ENCODE measurements around the gene METTL17.
"Not testable (repeated sequence)": the region's sequence is repeated elsewhere in the genome, so short reads cannot be mapped to it uniquely, and the experiment has no call there.

METTL17 gene

GRCh38 chr14:20989787-20990600 lies at the start of gene METTL17:
TSS of gene METTL17 (plus strand) at chr14:20989980. CDS start at chr14:20990003, 23 bp downstream.
- peak; percentile 94 to 97 for DNase-seq

DNA sequence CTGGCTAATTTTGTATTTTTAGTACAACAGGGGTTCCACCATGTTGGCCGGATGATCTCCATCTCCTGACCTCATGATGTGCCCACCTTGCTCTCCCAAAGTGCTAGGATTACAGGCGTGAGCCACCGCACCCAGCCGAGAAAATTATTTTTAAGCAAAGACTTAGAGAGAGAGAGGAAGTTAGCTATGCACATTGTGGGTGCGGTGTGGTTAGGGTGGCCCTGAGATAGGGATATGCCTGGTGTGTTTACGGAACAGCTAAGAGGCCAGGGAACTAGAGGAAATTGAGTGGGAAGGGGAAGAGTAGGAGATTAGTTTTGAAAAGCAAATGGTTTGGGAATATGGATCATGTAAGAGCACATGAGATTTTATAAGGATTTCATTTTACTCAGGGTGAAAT lies 44.6 kb upstream of the METTL17 start:
- peak; percentile 90 to 92 for DNase-seq

DNA sequence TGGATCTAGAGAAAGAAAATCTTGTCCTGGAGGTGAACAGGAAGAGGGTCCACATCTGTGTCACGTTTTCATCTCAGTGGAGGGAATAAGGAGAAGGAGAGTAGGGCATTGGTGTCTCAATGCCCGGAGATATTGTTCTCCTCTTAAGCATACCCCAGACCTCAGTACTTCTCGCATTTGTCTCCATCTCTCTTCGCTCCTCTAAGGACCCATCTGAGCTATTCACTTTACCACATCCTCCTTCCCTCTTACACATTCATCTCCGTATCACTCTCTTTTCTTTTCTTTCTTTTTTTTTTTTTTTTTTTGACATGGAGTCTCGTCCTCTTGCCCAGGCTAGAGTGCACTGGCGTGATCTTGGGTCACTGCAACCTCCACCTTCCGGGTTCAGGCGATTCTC lies 43.1 kb upstream of the METTL17 start:
- DNase-seq: not testable (repeated sequence)

- peak; percentile 92 for DNase-seq
Observed at GRCh38 chr14:20954736-20955537, 34.8 kb upstream of the METTL17 start, which contains the start of gene RNASE2. TSS of gene RNASE2 (plus strand) at chr14:20955487. CDS start at chr14:20955772, 285 bp downstream.

- DNase-seq: peak; percentile 95 to 97
Observed at GRCh38 chr14:20955538-20955873, 34.3 kb upstream of the METTL17 start.

DNA sequence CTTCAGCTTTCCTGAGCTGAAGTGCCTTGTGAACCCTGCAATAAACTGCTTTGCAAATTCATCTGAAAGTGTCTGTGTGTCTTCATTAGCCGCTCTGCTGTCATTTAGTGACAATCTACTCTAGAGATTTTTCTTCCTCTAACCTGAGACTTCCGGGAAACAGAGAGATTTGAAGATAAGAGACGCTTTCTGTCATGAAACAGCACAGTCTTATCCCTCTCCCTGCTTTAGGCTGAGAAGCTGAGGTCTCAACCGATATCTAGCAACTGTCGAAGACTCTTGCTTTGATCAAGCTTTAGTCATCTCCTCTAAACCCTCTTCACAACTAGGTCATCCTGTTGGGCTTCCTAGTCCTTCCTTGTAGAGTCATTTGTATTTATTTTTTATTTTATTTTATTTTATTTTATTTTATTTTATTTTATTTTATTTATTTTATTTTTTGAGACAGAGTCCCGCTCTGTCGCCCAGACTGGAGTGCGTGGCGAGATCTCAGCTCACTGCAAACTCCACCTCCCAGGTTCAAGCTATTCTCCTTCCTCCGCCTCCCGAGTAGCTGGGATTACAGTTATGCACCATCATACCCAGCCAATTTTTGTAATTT lies 33.3 kb upstream of the METTL17 start:
- DNase-seq: no peak

- not testable (repeated sequence) for DNase-seq
Observed at GRCh38 chr14:20958946-20959345, 30.8 kb upstream of the METTL17 start.

DNA sequence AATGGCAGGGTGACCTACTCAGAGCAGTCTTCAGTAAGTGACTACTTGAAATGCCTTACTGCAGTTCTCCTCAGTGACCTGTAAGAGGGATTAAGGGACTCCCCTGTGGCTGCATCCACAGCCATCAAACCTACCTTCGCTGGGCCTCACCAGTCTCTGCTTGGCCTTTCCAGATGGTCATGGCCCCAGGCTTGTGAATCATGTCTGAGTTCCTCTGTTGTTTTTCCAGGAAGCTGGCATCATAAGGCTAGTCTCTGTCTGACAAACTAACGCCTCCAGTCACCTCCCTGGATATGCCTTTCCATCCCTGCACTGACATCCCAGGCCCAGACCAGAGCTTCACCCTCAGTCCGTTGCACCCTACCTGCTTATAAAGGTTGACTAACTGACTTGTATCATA lies 20.4 kb upstream of the METTL17 start:
- DNase-seq: no peak

GRCh38 chr14:20970647-20970982 lies 19.2 kb upstream of the METTL17 start:
- DNase-seq: no peak

DNA sequence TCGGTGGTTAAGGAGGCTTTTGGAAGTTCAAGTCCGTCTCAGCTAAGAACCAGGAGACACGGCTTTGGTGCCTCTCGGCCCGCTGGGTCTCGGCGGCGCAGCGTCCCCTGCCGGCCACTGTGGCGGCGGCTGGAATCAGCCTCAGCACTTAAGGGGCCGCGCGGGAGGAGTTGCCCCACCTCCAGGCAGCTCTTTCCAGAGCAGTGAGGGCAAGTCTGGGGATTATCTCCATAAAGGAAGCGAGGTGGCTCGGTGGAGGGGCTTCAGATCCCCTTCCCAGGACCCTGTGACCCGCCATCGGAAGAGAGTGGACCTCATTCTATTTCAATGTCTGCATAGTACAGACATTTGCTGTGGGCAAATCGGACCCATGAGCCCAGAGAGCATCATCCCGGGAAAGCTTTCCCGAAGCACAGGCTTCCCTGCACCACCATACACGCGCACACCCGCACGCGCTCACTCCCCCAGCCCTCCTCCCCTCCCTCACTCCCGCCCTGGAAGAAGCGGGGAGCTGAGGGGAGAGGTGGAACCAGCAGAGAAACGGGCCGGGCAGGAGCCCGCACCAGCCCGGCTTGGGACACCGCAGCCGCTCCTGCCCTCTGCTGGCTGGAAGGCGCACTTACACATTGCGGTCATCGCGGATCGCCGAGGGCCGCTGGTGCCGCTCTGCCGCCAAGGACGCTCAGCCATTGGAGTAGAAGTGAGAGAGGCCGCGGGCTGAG lies 18.6 kb upstream of the METTL17 start:
- peak; percentile 70 to 83 for DNase-seq

GRCh38 chr14:20971705-20972021 lies 18.1 kb upstream of the METTL17 start:
- no peak for DNase-seq

- no peak for DNase-seq
Observed at GRCh38 chr14:20973501-20973900, 16.3 kb upstream of the METTL17 start.

GRCh38 chr14:20976291-20976690 lies 13.5 kb upstream of the METTL17 start:
- no peak for DNase-seq

GRCh38 chr14:20978687-20979086 lies 11.1 kb upstream of the METTL17 start:
- DNase-seq: no peak

- no peak for DNase-seq
Observed at GRCh38 chr14:20980906-20981305, 8.9 kb upstream of the METTL17 start.

DNA sequence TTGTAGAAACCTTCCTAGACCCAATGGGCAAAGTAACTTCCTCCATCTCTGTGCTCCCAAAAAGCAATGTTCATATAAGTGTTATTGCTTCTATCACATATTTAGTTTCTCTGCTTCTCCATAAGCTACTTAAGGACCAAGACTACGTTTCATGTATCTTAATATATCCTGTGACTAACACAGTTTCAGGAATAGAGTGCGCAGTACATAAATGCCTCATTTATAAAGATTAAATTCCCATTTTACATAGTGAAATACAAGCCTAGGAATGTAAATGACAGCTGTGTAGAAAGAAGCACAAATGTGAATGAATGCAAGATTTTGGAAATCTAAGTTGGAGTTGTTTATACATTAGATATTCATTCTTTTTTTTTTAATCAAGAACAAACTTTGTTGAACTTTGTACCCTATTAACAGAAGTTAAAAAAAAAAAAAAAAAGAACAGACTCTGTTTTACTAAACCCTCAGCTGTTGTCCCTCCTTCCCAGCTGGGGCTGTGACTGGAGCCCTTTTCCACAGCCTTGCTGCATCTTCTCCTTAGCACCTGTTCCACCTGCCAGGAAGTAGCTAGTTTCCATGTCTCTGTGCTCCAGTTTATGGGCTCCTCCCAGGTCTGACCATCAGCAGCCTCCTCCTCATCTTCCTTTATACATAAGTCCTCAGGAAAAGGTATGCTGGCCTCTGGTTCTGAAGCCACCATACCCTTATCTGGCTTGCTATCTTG lies 7.0 kb upstream of the METTL17 start:
- DNase-seq: no peak

DNA sequence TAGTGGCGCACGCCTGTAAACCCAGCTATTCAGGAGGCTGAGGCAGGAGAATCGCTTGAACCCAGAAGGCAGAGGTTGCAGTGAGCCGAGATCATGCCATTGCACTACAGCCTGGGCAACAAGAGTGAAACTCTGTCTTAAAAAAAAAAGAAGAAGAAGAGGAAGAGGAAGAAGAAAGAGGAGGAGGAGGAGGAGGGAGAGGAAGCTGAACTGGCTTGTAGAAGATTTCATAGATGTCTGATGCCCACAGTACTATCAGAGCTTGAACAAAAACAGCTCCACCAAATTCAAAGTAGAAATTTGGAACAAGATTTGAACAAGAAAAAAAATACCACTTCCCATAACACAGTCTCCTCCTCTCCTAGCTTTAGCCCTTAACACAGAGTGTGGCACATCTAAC lies 4.1 kb upstream of the METTL17 start:
- DNase-seq: not testable (repeated sequence)

GRCh38 chr14:20986811-20987210 lies 3.0 kb upstream of the METTL17 start:
- DNase-seq: no peak

DNA sequence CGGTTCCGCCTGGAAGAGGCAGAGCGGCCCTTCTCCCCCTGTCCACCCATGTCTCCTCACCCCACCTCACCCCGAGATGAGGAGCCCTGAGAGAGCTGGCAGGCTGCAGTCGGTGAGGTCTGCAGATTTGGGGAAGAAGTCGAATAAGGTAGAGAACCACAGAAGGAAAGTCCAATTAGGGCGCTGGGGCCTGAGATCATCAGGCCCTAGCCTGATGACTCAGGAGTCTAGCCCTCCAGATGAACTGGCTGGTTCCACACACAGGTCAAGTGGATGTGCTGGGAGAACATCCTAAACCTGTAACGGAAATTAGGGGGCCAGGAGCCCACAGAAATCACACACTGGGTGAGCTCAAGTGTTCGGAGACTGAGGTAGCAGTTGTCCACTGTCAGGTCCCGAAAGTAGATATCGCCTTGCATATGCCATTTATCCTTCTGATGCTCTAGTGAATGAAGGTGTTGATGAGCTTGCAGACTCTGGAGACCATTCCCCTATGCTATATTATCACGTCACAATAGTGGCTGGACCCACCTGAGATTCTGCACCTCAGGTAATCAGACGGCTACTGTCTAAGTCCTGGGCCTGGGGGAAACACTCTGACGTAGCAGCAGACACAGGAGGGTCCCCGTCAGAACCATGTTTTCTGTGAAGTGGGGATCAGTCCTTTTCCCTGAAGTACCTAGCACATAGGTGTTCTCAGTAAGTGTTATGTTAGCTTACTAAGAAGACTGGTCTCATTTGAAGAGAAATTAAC lies 886 bp upstream of the METTL17 start:
- no peak for DNase-seq

- no peak for DNase-seq
Observed at GRCh38 chr14:20989471-20989786, 351 bp upstream of the METTL17 start.

- no peak for DNase-seq
Observed at GRCh38 chr14:20996521-20996920, 6.7 kb downstream of the METTL17 start.

GRCh38 chr14:20997115-20997514 lies 7.3 kb downstream of the METTL17 start:
- DNase-seq: no peak
